Uterus (tissue), 2 donors: ENCODE measurements around the gene ATF7IP.

ENCODE experiments used
- CTCF ChIP-seq, 4 experiments: fragments of 200-600 bp in 2 of 4; fragments of 450-650 bp in 2 of 4; sonication (generic) in 2 of 4; IDR thresholded peaks; one replicate each; pipeline ENCODE4 v1.5.1; 2016 to 2019; ENCODE audit warnings: antibody characterized with exemption in 4 of 4, mild to moderate bottlenecking in 2 of 4, moderate library complexity in 1 of 4
- POLR2A ChIP-seq, 2 donors: fragments of 450-650 bp; IDR thresholded peaks; one replicate each; pipeline ENCODE4 v1.6.1; 2016; ENCODE audit warnings: antibody characterized with exemption in 2 of 2, mild to moderate bottlenecking in 1 of 2, moderate library complexity in 1 of 2

GRCh38 chr12:14400599-14400998 is 35.1 kb downstream of the ATF7IP start:
- TF ChIP-seq POLR2A (IDR thresholded peaks at IDR 0.05) (no peak), CTCF (IDR thresholded peaks at IDR 0.05) (no peak)
